ENCODE data around the gene ADAMTS8.

The ADAMTS8 gene

GRCh38 chr11:130462101-130462885 lies 33.9 kb upstream of the ADAMTS8 start:
- no peak for DNase-seq (ENCODE audit: low read depth)

DNA sequence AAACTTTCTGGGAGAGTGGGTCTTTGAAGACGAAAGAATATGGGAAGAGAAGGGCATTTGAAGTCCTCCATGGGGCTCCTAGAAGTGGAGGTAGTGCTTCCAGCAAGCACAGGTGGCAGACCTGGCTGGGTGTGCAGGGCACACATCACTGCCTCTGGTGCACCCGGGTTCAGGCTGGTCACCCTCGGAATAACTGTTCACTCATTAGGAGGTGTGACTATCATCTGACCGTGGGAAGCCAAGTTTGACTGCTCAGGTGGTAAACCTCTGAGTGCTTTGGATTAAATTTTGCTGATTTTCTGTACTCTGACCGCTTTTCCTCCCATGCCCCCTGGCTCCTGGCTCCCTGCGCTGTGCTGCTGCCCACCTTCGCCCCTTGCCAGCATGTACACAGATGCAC lies 31.1 kb upstream of the ADAMTS8 start:
- no peak for DNase-seq (ENCODE audit: low read depth)

DNA sequence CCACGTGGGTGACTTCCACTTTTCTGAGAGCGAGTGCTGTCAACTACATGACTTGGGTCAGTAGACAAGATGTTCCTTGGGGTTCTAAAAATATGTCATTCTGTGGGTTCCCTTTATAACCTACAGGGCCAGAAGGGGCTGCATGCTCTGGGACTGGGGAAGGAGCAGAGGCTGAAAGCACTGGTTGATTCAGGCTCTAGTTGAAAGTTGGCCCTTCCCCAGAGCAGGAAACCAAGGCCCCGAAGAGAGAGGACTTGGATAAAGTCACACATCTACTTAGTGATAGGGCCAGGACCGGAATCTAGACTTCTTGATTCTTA lies 30.0 kb upstream of the ADAMTS8 start:
- no peak for DNase-seq (ENCODE audit: low read depth)

GRCh38 chr11:130457623-130458409 lies 29.4 kb upstream of the ADAMTS8 start:
- no peak for DNase-seq (ENCODE audit: low read depth)

GRCh38 chr11:130456286-130456685 lies 27.9 kb upstream of the ADAMTS8 start:
- no peak for DNase-seq (ENCODE audit: low read depth)

- DNase-seq (ENCODE audit: low read depth): no peak
Measured at GRCh38 chr11:130455483-130456127, 27.2 kb upstream of the ADAMTS8 start.

- no peak for DNase-seq (ENCODE audit: low read depth)
Measured at GRCh38 chr11:130454491-130455252, 26.3 kb upstream of the ADAMTS8 start.

GRCh38 chr11:130452940-130453339 lies 24.5 kb upstream of the ADAMTS8 start:
- no peak for DNase-seq (ENCODE audit: low read depth)

DNA sequence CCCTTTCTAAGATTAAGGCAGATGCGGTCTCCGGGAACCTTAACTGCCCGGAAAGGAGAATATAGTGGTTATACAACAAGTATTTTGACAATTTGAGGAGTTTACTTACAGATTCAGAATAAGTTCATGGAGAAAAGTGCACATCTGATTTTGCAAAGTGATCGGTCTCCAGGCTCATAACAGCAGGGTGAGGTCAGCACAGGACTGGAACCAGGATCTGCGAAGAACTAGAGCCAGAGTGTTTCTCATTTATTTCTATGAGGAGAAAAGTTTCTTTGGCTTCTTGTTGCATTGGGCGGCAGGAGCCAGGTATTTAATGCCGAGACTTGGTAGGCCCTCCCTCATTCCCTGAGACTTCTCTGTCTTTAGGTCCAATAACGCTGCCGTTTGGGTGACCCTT lies 23.8 kb upstream of the ADAMTS8 start:
- DNase-seq (ENCODE audit: low read depth): no peak

DNA sequence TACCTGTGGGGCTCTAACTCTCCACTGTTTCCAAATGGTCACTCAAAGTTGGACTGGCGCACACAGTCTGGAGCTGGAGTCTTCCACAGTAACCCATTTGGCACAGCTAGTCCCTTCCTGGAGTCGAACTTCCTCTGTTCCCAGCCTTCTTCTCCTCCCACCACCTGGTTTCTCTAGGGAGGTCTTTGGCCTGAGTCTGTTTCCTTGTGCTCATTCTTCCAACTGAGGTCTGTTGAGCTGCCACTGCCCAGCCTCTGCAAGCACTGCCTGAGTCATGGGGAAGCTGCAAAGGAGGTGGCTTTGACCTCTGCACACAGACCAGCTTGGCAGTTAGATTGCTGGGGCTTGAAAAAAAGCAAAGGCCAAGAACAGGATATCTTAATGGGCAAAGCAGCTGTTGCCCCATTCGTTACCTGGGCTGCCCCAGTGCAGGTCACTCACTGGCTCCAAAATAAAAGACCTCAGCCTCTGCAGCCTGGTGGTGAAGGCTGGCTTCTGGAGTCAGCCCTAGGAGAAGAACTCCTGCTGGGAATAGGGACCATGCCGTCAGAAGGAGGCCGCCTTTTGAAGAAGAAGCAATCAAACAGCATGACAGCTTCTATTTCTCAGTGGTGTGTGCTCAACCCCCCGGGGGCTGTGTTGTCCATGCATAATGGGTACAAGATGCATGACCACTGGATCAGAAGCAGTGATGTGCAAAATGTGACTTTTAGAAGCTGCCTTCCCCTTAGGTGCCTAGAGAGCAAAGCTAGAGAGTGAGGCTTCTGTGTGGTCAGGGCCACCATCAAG lies 23.0 kb upstream of the ADAMTS8 start:
- no peak for DNase-seq (ENCODE audit: low read depth)

DNA sequence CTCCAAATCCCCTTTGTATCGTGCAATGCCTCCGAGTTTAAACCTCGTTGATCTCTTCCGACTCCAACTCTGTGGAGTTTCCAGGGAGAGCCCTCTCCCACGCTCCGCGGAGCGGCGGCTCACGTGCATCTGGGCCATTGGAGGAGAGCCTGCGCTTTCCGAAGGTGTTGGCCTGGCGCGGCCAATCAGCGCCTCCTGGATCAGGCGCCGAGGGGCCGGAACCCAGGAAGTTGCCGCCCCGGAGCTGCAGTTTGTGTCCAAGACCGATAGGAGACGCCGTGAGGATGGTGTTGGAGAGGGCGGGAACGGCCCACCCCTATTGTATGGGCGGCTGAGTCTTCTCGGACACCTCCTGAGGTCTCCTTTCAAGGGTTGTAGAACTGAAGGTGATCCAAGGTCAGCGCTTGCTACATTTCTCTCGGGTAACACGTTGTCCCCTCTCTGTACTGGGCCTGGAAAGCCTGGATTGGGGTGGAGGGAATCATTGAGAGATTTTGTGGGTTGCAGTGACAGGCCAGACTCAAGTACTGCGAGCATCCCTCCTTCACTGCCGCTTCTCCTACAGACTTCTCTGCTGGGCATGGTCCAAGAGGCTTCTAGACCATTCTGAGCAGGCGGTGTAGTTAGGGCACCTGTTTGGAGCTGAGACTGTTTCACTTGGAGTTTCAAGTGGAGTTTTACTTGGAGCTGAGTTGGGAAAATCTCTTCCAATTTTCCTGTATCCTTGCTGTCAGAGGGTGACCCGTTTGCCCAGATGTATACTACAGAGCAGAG lies 21.8 kb upstream of the ADAMTS8 start:
- no peak for DNase-seq (ENCODE audit: low read depth)

DNA sequence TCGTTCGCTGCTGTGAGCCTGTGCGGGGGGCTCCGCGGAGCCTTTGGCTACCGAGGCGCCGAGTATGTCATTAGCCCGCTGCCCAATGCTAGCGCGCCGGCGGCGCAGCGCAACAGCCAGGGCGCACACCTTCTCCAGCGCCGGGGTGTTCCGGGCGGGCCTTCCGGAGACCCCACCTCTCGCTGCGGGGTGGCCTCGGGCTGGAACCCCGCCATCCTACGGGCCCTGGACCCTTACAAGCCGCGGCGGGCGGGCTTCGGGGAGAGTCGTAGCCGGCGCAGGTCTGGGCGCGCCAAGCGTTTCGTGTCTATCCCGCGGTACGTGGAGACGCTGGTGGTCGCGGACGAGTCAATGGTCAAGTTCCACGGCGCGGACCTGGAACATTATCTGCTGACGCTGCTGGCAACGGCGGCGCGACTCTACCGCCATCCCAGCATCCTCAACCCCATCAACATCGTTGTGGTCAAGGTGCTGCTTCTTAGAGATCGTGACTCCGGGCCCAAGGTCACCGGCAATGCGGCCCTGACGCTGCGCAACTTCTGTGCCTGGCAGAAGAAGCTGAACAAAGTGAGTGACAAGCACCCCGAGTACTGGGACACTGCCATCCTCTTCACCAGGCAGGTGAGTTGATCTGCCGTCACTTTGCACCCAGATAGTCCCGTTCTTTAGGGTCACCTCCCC lies 21.0 kb upstream of the ADAMTS8 start:
- no peak for DNase-seq (ENCODE audit: low read depth)

DNA sequence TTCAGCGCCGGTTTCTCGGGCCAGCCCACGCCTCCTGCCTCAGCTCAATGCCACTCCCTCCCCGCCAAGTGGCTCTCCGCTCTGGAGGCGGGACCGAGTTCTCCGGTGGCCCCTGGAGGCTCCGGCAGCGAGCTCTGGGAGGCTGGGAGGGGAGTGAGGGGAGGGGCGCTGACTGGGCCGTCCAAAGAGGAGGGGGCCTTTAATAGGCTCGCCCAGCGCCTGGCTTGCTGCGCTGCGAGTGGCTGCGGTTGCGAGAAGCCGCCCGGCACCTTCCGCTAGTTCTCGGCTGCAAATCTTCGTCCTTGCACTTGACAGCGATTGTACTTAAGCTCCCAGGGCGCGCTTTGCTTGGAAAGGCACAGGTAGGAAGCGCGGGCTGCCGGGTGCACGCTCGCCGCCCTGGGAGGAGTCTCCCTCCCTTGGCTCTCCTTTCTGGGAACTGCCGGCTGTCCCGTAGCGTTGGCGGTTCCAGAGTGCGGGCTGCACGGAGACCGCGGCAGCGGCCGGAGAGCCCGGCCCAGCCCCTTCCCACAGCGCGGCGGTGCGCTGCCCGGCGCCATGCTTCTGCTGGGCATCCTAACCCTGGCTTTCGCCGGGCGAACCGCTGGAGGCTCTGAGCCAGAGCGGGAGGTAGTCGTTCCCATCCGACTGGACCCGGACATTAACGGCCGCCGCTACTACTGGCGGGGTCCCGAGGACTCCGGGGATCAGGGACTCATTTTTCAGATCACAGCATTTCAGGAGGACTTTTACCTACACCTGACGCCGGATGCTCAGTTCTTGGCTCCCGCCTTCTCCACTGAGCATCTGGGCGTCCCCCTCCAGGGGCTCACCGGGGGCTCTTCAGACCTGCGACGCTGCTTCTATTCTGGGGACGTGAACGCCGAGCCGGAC lies 20.3 kb upstream of the ADAMTS8 start, which contains the start of gene ADAMTS15:
ADAMTS15 (plus strand) TSS at position 230 of the 894 bp plus-strand sequence; CDS start at position 559, 329 bp downstream.
- no peak for DNase-seq (ENCODE audit: low read depth)

DNA sequence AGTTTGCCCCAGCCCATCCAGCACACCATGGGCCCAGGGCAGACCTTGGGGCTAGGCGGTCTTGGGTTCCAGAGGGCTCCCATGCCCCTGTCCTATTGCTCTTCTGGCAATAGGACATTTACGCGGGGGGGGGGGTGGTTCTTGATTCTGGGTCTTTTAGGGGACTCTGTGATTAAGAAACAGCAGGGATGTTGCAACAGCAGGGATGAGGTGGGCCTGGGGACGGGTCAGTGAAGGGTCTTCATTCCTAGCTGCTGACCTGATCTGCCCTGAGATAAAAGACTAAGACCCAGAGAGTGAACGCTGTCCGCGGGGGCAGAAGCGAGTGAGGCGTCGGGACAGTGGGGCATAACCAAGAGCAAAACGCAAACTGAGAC lies 19.6 kb upstream of the ADAMTS8 start:
- DNase-seq (ENCODE audit: low read depth): no peak

DNA sequence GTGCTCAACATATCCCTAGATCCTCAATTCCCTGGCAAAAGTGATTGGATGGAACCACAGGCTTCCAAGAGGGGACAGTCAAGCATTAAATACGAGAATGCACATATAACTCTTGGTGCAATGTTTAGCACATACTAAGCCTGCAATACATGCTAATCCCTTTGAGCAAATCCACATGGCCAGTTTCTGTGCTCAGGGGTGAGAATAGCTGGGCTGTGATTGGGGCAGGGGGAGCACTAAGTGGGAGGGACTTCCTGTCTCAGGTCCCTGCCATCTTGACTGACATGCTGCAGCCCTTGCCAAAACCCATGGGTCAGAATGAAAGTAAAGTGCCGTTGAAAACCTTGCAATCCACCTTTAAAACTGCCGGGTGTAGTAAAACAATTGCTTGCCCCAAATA lies 17.4 kb upstream of the ADAMTS8 start:
- DNase-seq (ENCODE audit: low read depth): no peak

DNA sequence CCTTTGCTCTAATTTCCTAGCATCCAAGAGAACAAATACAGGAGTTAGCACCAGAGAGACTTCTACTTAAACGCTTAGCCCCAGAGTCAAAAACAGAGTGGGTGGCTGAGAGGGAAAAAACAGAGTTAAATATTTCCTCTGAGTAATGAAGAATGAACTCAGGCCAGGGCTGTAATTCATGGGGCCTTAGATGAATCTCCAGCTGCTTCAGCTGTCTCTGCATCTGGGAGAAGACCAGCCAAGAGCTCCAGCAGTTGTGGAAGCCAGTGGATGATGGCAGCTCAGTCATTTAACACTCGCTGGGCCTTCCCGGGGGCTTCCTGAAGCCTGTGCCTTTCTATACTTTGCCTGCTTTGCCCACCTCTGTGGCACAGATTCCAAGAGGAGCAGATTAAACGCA lies 14.3 kb upstream of the ADAMTS8 start:
- DNase-seq (ENCODE audit: low read depth): no peak

- DNase-seq (ENCODE audit: low read depth): no peak
Measured at GRCh38 chr11:130441719-130442118, 13.3 kb upstream of the ADAMTS8 start.

GRCh38 chr11:130439876-130440275 lies 11.5 kb upstream of the ADAMTS8 start:
- no peak for DNase-seq (ENCODE audit: low read depth)

DNA sequence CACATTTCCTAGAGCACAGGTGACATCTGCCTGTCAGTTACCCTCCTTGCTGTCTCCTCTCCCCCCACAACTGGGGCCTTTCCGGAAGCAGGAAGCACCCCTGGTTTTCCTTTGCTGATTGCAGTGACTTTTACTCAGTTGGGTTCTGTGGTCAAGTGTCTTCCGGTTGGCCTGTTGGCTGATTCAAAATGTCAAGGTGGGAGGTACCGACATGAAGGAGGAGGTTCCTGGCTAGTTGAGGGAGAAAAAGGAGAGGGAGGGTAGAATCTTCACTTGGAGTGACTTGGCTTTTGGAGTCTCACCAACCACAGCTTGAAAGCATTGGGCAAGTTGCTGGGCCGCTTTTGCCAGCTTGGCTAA lies 10.7 kb upstream of the ADAMTS8 start:
- DNase-seq (ENCODE audit: low read depth): no peak
